GM12801 (cell line): ENCODE results near the gene DPEP3.

Source experiments
- CTCF ChIP-seq: IDR thresholded peaks from one replicate; pipeline ENCODE4 v1.5.1; 2011; ENCODE audit warnings: control low read depth; ENCODE audit not compliant: insufficient read length; ENCODE audit errors: extremely low read depth

Gene DPEP3

DNA sequence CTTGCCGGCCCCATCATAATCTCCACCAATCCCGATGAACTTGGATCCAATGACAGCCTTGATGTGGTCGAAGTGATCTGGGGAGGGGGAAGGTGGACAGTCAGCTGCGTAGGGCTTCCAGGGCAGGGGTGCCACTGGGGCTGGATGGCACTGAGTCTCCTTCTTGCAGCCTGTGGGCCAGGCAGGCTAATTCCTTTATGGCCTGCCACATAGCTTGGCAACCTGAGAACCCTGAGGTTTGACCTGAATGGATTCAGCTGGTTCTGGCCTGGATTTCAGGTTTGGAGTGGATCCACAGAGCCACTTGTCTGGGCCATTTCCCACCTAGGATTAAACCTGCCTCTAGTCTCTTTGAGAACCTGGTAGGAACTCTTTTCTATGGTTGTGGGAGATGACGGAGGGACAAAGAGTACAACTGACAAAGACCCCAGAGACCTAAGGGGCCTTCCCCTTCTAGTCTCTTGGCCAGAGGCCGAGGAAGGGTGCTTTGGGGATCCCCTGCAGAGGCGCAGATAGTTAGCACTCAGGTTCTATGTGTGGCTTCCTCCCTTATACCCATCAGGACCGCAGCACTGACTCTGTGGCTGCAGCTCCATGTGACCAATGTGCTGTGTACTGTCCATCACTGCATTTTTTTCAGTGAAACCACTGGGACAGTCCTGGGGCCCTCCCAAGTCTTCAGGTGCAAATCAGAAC is 9.2 kb upstream of the DPEP3 start:
- no peak for TF ChIP-seq CTCF

- TF ChIP-seq CTCF: no peak
These were observed 8.4 kb upstream of the DPEP3 start for GRCh38 chr16:67988675-67989074.

- no peak for TF ChIP-seq CTCF
These were observed 7.3 kb upstream of the DPEP3 start for GRCh38 chr16:67987460-67988160.

GRCh38 chr16:67986949-67987348 is 6.7 kb upstream of the DPEP3 start:
- TF ChIP-seq CTCF: no peak

GRCh38 chr16:67982011-67982696 is 1.9 kb upstream of the DPEP3 start:
- TF ChIP-seq CTCF: no peak

GRCh38 chr16:67977469-67978227 is 2.7 kb downstream of the DPEP3 start:
- no peak for TF ChIP-seq CTCF

DNA sequence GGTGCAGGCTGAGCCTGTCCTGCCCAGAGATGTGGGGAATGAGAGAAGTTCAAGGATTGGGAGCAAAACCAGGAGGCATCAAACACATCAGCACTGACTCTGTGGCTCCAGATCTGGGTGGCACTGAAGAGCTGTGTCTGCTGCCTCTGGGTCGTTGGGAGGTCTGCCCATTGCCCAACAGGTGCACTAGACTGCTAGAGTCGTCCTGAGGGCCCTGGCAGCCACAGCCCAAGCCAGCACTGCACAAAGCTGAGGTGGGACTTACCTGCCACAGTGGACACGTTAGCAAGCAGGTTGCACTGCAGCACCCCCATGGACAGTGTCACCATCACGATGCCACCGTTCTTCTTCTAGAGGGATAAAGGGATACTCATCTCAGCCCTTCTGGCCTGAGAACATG is 3.3 kb downstream of the DPEP3 start:
- no peak for TF ChIP-seq CTCF
